GM12872 (cell line): ENCODE data around the gene VPS13D.

Experiments used
- CTCF ChIP-seq: IDR thresholded peaks from 3 replicates; pipeline ENCODE4 v1.5.1; 2011; ENCODE audit warnings: low read depth, mild to moderate bottlenecking, low read length, moderate library complexity; ENCODE audit not compliant: insufficient read depth

VPS13D gene

GRCh38 chr1:12335815-12336214, 106.0 kb downstream of the VPS13D start:
- TF ChIP-seq CTCF: no peak

GRCh38 chr1:12336413-12336812, 106.6 kb downstream of the VPS13D start:
- no peak for TF ChIP-seq CTCF

- TF ChIP-seq CTCF: no peak
Measured at GRCh38 chr1:12338017-12338416, 108.2 kb downstream of the VPS13D start.

DNA sequence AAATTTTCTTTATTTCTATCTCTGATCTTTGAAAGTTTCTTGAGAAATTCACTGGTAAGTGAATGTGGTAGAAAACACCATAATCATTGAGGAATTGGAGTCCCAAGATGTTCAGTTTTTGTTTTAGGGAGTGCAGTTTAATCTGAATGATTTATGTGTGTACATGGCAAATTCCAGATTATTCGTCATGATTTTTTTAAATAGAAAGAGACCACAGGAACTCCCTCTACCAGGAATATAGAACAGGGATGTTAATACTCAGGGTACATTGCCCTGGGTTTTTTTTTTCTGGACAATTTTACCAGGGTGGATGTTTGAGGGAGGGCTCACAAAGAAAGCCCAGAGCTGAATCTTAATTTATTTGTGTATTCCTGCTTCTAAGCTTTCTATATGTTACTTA, 109.0 kb downstream of the VPS13D start:
- TF ChIP-seq CTCF: no peak

- TF ChIP-seq CTCF: peak; percentile 20; the same call in 1 of the 3 replicates
Measured at GRCh38 chr1:12339396-12339795, 109.6 kb downstream of the VPS13D start.

DNA sequence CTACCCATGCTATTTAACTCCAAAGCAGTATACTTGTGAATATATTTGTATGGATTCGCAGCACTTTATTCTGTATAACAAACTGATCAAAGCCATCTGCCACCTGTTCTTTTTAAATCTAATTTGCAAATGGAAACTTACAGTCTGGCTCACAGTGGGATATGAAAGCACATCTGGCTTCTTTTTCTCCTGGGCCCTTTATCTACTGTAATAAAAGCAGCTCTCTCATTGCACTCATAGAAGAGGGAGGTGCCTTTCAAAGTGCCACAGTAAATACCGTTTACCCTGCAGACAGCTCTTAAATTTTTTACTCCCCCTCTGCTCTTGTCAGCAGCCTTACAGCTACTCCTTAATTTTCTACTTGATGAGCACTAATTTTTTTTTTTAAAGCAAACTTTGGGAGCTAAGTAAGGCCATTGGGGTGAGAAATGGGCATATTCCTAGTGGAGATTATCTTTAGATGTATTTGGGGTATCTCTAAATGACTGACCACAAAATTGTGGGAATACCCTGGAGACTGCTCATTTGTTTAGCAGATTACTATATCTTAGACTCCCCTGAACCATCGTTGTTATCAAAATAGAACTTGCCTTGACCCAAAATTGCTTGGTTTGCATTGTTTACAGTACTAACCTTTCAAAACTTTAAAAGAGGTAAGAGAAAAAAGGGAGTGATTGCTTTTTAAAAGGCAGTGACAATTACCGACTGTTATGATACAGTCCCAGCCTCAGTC, 110.1 kb downstream of the VPS13D start:
- TF ChIP-seq CTCF: no peak

DNA sequence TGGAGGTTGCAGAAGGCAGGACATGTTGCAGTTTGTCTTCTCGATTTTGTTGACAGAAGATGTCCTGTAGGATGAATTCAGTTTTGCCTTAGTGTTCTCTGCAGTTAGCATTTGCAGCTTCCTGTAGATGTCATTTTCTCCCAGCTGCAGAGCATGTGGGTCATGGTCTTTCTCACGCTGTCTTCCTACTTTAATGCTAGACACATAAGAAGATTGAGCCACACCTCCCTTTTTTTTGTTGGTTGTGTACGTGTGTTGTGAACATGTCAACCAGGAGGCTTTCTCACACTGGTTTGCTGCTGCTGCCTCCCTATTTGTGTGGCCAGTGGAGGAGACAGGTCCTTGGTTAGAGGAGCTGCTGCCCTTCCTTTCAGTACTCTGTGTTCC, 110.7 kb downstream of the VPS13D start:
- TF ChIP-seq CTCF: no peak
